GM19025 (cell line): ENCODE measurements around the gene LCAT.
"Not testable (repeated sequence)": the region's sequence is repeated elsewhere in the genome, so short reads cannot be mapped to it uniquely, and the experiment has no call there.

ENCODE experiments used
- ATAC-seq: cut with Tn5 transposase; IDR thresholded peaks from one replicate; pipeline ENCODE4 v1.9.1; 2021; ENCODE audit warnings: mild to moderate bottlenecking, low read depth, moderate library complexity; ENCODE audit not compliant: unreplicated experiment

The LCAT gene

GRCh38 chr16:67915831-67916723 is 27.8 kb downstream of the LCAT start:
- ATAC-seq, result no peak

- not testable (repeated sequence) for ATAC-seq
Measured at GRCh38 chr16:67915496-67915769, 28.5 kb downstream of the LCAT start.

GRCh38 chr16:67914758-67915495 is 29.0 kb downstream of the LCAT start:
- ATAC-seq, result no peak

- no peak for ATAC-seq
Measured at GRCh38 chr16:67910158-67910557, 33.8 kb downstream of the LCAT start.

- no peak for ATAC-seq
Measured at GRCh38 chr16:67909056-67909742, 34.7 kb downstream of the LCAT start.

GRCh38 chr16:67907397-67908180 is 36.3 kb downstream of the LCAT start:
- no peak for ATAC-seq

- no peak for ATAC-seq
Measured at GRCh38 chr16:67902831-67903230, 41.1 kb downstream of the LCAT start.

GRCh38 chr16:67901734-67902133 is 42.2 kb downstream of the LCAT start:
- ATAC-seq, result no peak

- no peak for ATAC-seq
Measured at GRCh38 chr16:67897231-67897630, 46.7 kb downstream of the LCAT start.

- ATAC-seq, result no peak
Measured at GRCh38 chr16:67893743-67894399, 50.0 kb downstream of the LCAT start.

GRCh38 chr16:67892899-67893742 is 50.8 kb downstream of the LCAT start, which contains the start of gene PSKH1:
Gene PSKH1 (plus strand): TSS chr16:67893254. CDS start chr16:67908750, 15,496 bp downstream.
- peak; percentile 87 for ATAC-seq

- ATAC-seq, result no peak
Measured at GRCh38 chr16:67892375-67892774, 51.5 kb downstream of the LCAT start.
